GM12874 (cell line): Measurements from ENCODE around the gene RANBP2.

Source experiments
- TF ChIP-seq, protein P1 (sequence below): IDR thresholded peaks from 2 replicates; pipeline ENCODE4 v1.5.1; 2011; ENCODE audit warnings: low read depth, mild to moderate bottlenecking, control low read depth, low read length, moderate library complexity; ENCODE audit not compliant: insufficient read depth

Gene RANBP2

DNA sequence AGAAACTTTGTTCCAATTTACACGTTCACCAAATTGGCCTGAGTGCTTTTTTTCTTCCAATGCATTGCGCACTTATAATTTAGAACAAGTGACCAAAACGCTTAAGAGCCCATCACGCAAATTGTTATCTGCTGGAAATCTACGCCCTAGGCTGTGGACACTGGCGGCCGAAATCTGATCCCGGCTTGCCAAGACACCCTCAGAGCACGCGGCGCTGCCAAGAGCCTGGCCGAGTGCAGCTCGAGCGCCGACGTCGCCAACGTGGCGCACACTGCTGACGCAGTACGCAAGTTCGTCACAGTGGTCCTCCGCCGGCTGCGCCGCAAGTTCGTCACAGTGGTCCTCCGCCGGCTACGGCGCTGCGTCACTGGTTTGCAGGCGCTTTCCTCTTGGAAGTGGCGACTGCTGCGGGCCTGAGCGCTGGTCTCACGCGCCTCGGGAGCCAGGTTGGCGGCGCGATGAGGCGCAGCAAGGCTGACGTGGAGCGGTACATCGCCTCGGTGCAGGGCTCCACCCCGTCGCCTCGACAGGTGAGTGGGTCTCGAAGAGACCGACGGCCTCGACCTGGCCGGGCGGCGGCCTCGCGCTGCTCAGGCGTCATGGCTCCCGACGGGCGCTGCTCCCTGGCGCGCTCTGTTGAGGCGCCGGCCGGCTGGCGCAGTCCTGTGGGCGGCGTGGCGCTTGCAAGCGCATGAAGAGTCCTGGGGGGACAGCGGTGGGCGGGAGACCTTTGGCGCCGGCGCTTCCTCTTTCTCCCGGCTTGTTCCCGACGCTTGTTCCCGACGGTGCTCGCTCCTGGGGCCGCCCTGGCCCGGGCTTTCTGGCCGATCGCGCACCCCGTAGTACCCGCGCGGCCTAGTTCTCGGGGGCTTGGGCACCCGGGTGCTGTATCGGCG lies at the start of gene RANBP2:
RANBP2 (plus strand) TSS at position 334 of the 896 bp plus-strand sequence; CDS start at position 459, 125 bp downstream.
- TF ChIP-seq, protein P1, sequence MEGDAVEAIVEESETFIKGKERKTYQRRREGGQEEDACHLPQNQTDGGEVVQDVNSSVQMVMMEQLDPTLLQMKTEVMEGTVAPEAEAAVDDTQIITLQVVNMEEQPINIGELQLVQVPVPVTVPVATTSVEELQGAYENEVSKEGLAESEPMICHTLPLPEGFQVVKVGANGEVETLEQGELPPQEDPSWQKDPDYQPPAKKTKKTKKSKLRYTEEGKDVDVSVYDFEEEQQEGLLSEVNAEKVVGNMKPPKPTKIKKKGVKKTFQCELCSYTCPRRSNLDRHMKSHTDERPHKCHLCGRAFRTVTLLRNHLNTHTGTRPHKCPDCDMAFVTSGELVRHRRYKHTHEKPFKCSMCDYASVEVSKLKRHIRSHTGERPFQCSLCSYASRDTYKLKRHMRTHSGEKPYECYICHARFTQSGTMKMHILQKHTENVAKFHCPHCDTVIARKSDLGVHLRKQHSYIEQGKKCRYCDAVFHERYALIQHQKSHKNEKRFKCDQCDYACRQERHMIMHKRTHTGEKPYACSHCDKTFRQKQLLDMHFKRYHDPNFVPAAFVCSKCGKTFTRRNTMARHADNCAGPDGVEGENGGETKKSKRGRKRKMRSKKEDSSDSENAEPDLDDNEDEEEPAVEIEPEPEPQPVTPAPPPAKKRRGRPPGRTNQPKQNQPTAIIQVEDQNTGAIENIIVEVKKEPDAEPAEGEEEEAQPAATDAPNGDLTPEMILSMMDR = no peak

DNA sequence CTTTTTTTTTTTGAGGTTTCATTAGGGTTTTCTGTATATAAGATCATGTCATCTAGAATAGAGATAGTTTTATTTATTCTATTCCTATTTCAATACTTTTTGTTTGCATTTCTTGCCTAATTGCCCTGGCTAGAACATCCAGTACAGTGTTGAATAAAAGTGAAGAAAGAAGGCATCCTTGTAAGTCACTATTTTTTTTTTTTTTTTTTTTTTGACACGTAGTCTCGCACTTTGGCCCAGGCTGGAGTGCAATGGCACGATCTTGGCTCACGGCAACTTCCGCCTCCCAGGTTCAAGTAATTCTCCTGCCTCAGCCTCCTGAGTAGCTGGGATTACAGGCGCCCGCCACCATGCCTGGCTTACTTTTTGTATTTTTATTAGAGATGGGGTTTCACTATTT lies 27.8 kb upstream of the RANBP2 start:
- TF ChIP-seq, protein P1 = no peak

DNA sequence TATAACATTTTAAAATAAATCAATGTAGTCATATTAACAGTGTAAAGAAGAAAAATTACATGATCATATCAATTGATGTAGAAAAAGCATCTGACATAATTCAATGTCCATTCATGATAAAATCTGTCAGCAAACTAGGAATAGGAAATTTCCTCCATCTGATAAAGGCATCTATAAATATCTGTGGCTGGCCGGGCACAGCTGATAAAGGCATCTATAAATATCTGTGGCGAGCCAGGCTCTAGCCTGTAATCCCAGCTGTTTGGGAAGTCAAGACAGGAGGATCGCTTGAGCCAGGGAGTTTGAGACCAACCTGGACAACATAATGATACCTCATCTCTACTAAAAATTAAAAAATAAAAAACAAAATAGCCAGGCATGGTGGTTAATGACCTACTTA lies 18.1 kb upstream of the RANBP2 start:
- TF ChIP-seq, protein P1 = no peak

DNA sequence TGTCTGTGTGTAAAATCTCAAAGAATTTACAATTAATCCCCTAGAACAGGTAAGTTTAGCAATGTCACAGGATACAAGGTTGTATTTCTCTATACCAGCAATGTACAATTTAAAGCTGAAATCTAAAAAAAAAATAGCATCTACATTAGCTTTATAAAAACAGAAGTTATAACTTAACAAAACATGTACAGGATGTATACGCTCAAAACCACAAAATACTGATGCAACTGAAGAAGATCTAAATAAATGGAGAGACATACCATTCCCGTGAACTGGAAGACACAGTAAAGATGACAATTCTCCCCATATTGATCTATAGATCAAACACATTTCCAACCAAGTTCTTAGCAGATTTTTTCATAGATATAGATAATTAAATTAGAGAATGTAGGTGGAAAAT lies 17.5 kb upstream of the RANBP2 start:
- TF ChIP-seq, protein P1 = no peak

DNA sequence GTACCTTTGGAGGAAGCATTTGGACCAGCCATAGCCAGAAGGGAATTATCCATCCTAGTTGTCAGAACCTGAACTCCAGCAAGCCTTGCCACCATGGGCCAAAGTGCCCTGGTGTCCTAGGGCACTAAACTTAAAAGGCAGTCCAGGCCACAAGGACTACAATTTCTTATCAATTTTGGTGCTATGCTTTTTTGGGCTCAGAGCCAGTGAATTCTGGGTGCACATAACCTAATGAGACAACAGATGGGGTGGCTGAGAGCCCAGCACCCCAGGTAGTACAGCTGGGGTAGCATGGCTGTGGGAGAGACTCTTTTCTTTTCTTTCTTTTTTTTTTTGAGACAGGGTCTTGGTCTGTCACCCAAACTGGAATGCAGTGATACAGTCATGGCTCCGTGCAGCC lies 14.4 kb upstream of the RANBP2 start:
- TF ChIP-seq, protein P1 = no peak

DNA sequence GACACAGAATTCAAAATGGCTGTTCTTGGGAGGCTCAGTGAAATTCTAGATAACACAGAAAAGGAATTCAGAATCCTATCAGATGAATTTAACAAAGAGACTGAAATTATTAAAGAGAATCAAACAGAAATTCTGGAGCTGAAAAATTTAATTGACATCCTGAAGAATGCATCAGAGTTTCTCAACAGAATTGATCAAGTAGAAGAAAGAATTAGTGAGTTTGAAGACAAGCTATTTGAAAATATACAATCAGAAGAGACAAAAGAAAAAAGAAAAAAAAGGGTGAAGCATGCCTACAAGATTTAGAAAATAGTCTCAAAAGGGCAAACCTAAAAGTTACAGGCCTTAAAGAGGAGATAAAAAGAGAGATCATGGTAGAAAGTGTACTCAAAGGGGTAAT lies 12.0 kb upstream of the RANBP2 start:
- TF ChIP-seq, protein P1 = no peak

DNA sequence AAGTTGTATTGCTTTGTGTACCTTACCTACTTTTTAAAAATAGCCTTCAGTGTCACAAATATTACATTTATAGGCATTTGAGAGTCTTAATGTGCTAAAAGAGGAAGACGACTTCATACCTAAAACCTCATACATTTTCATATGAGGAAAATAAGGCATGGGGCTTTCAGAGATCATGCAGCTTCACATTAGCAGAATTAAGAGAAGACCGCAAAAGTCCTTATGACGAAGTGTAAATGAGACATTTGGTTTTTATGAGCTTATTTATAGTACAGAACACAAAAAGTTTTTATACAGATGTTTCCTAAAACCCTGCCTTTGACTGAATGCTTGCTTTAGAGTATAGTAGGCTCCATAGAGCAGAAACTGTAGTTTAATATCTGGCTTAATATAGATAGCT lies 57.2 kb downstream of the RANBP2 start:
- TF ChIP-seq, protein P1 = no peak
